MM.1S (cell line): ENCODE data around the gene SLC6A13.
"Not testable (repeated sequence)": the region's sequence is repeated elsewhere in the genome, so short reads cannot be mapped to it uniquely, and the experiment has no call there.

Experiments used
- CTCF ChIP-seq: fragments of 300-600 bp; sonication (generic); IDR thresholded peaks from 2 replicates; pipeline ENCODE4 v1.5.1; 2016; ENCODE audit warnings: antibody characterized with exemption, low read length, mixed read lengths
- EZH2 ChIP-seq: fragments of 300-600 bp; sonication (generic); optimal IDR thresholded peaks from 2 replicates; pipeline ENCODE3; 2017; ENCODE audit warnings: low read depth, mild to moderate bottlenecking, antibody characterized with exemption, low read length, mixed read lengths

- not testable (repeated sequence) for TF ChIP-seq CTCF, EZH2
Observed at GRCh38 chr12:187986-188909, 74.4 kb downstream of the SLC6A13 start.
